ENCODE measurements around the gene CALR3.
"Not testable (repeated sequence)": the region's sequence is repeated elsewhere in the genome, so short reads cannot be mapped to it uniquely, and the experiment has no call there.

CALR3 gene

GRCh38 chr19:16516923-16517610, 21.1 kb upstream of the CALR3 start:
- TF ChIP-seq ZFX (IDR thresholded peaks at IDR 0.05; ENCODE audit: borderline replicate concordance) (no peak), CTCF (IDR thresholded peaks at IDR 0.05) (no peak)
- no peak overlapping the region for H3K27ac ChIP-seq

GRCh38 chr19:16516381-16516780, 20.4 kb upstream of the CALR3 start:
- no peak overlapping the region for H3K27ac ChIP-seq
- TF ChIP-seq CTCF (IDR thresholded peaks at IDR 0.05) (no peak), ZFX (IDR thresholded peaks at IDR 0.05; ENCODE audit: borderline replicate concordance) (no peak)

GRCh38 chr19:16514383-16515019, 18.5 kb upstream of the CALR3 start:
- TF ChIP-seq CTCF (IDR thresholded peaks at IDR 0.05), result no peak
- no peak for TF ChIP-seq ZFX (IDR thresholded peaks at IDR 0.05; ENCODE audit: borderline replicate concordance)
- no peak overlapping the region for H3K27ac ChIP-seq

- not testable (repeated sequence) for H3K27ac ChIP-seq
Measured at GRCh38 chr19:16512611-16513010, 16.6 kb upstream of the CALR3 start.

- TF ChIP-seq ZFX (IDR thresholded peaks at IDR 0.05; ENCODE audit: borderline replicate concordance) (no peak), CTCF (IDR thresholded peaks at IDR 0.05) (no peak)
- H3K27ac ChIP-seq, result no peak overlapping the region
Measured at GRCh38 chr19:16509141-16510061, 13.4 kb upstream of the CALR3 start.

GRCh38 chr19:16508546-16508945, 12.6 kb upstream of the CALR3 start:
- no peak overlapping the region for H3K27ac ChIP-seq

More at GRCh38 chr19:16508546-16508945, 12.6 kb upstream of the CALR3 start:
- TF ChIP-seq ZFX (IDR thresholded peaks at IDR 0.05; ENCODE audit: borderline replicate concordance) (no peak), CTCF (IDR thresholded peaks at IDR 0.05) (no peak)

Data from 22Rv1 (cell line).